Activated naive CD4-positive, alpha-beta T cell (primary cell): ENCODE data around the gene SRPRB.
"Not testable (repeated sequence)": the region's sequence is repeated elsewhere in the genome, so short reads cannot be mapped to it uniquely, and the experiment has no call there.

Experiments
- DNase-seq, 4 experiments: peaks; one replicate each; lab custom pipeline; 2025; lab: John Stamatoyannopoulos, UW

Gene SRPRB

DNA sequence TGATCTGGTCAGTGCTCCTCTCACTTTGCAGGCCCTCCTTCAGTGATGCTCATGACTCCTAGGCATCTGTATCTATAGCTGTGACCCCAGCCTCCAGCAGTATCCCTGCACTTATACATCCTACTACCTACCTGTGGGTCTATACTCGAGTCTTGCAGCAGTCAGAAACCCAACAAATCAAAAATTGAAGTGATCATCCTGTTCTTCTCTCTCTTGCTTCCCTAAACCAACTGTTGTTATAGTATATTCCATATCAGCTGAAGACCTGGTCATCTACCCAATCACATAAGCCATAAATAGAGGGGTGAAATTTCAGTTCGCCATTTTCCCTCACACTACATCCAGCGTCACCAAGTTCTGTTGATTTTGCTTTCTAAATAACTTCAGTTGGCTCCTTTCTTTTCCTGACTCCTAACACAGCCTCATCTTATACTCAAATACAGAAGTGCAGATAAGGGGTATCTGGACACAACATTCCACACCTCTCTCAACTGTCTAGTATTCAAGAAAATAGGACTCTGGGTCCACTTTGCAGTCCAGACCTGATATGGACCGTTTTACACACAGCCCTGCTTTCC is 25.9 kb upstream of the SRPRB start:
- no peak for DNase-seq

DNA sequence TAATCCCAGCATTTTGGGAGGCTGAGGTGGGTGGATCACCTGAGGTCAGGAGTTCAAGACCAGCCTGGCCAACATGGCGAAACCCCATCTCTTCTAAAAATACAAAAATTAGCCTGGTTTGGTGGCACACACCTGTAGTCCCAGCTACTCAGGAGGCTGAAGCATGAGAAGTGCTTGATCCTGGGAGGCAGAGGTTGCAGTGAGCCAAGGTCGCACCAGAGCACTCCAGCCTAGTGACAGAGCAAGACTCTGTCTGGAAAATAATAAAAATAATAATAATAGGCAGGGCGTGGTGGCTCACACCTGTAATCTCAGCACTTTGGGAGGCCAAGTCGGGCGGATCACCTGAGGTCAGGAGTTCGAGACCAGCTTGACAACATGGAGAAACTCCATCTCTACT is 24.9 kb upstream of the SRPRB start:
- not testable (repeated sequence) for DNase-seq

DNA sequence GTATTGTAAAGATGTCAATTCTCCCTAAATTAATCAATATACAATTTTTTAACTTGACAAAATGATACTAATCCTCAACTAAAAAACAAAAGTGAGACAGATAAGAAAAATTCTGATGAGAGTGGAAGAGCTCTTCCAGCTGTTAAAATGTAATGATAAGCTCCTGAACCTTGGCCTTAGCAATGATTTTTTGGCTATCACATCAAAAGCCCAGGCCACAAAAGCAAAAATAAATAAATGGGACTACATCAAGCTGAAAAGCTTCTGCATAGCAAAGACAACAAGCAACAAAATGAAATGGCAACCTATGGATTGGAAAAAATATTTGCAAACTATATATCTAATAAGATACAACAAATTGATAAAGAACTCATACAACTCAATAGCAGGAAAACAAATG is 24.0 kb upstream of the SRPRB start:
- no peak for DNase-seq

DNA sequence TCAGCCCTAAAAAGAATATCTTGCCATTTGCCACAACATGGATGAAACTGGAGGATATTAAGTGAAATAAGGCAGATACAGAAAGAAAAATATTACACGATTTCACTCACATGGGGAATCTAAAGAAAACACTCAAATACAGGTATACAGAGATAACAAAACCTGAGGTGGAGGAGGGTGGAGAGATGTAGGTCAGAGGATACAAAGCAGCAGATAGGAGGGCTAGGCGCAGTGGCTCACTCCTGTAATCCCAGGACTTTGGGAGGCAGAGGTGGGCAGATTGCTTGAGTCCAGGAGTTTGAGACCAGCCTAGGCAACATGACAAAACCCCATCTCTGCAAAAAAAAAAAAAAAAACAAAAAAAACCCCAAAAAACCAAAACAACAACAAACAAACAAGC is 23.2 kb upstream of the SRPRB start:
- no peak for DNase-seq

DNA sequence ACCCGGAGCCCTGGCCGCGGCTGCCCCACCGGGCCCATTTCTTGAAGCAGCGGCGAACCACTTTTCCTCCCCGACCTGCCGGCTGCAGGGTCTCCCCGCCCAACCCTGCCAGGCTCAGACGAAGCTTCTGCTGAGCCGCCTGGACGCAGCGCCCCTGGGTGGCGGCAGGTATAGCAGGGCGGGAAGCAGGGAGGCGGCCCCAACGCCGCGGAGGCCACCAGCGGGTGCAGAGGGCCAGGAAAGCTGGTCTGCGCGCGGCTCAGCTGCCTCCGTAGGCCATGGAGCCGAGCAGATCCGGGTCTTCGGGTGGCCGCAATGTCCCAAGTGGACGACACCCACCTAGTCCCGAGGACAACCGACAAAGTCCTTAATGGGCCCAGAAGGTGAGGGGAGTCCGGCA is 21.9 kb upstream of the SRPRB start:
- DNase-seq = no peak

DNA sequence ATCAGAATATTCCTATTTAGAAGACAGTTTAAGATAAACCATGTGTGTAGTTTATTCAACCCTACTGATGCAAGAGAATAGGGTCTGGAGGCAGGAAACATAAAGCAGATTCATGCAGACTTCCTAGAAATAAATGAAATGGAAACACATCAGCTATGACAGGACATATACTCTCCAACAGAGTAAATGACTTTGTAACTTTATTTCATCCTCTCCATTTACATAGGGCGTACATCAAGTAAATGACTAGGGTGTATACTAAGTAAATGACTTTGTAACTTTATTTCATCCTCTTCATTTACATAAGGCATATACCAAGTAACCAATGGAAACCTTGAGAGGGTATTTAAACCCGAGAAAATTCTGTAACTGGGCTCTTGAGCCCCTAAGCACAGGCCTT is 17.6 kb upstream of the SRPRB start:
- no peak for DNase-seq

DNA sequence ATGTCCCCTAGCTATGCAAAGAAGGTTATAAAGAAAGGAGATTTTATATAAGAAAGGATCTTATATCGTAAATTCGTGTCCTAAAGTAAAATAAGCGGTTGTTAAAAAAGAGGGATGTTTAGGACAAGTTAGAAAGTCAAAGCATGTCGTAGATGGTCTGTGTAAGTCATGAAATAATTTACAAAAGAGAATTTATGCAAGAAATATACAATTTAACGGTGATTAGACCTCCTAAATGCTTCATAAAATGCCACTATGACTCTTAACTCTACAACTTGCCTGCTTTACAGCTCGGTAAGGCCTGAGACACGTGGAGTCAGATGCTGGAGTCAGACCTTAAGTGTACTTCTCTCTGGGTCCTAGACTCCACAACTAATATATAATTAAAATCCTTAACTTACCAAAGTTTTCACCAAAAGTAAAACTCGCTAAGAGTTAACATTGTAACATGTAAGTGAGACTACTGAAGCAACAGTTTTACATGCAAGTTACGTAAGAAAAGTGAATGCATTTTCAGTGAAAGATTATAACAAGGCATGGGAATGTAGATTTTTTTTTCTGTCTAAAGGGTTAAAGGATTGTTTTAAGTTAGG is 13.3 kb upstream of the SRPRB start:
- DNase-seq = no peak

DNA sequence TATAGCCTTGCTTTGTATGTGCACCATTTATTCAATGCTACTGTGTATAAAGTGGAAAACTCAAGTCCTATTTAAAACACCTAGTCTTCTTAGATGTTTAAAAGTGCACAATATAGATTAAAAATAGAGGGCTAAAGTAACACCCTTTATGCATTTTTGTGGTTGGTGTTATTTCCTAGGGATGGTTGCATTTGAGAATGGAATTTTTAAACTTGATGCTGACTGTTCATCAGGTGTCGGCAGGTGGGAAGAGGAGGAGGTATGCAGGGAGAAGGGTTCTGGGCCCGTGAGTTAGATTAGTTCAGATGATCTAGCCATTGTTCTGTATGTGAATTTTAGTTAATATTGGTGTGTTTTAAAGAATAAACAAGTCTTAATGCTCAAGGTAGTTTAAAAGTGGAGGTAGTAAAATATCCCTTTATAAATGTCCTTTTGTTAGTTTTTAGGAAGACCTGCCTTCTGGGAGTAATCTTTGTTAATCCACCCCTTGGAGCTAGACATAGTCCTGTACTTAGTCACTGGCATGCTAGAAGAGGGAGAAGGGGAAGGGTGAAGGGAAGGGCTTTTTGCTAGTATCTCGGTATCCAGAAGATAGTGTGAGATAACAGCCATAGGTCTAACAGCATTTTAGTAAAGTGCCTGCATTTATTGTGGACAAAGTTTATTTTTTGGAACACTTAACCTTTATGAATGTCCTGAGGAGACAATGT is 8.1 kb upstream of the SRPRB start:
- no peak for DNase-seq

DNA sequence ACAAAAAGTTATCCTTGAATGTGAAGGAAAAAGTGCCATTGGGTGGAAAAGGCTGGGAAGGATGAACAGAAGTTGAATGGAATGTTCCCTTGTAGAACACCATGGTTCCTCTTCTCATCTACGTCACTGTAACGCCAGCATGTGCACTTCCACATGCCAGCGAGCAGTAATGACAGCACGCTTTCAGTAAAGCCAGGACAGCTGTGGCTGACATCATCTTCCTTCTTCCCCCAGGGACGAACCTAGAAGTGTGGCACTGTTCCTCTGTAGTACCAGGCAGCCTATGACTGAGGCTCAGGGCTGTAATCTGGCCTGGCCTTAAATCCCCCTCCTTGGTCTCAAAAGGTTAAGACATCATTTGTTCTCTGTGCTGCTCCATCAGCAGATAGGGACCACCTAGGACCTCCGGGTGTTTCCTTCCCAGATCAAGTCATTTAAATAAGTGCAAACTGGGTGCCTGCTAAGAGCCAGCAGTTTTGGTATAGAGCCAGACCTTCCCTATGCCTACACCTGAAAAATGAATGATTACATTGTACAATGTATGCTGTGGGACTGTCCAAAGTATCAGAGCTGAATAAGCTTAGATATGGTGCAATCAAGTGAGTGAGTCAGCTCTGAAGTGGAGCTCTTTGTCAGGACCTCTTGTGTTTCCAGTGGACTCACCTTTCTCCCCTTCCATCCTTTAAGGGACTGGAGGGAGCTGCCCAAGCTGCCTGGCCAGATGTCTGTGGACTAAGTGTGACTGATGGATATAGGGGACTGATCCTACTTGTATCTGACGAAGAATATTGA is 5.6 kb upstream of the SRPRB start:
- no peak for DNase-seq

DNA sequence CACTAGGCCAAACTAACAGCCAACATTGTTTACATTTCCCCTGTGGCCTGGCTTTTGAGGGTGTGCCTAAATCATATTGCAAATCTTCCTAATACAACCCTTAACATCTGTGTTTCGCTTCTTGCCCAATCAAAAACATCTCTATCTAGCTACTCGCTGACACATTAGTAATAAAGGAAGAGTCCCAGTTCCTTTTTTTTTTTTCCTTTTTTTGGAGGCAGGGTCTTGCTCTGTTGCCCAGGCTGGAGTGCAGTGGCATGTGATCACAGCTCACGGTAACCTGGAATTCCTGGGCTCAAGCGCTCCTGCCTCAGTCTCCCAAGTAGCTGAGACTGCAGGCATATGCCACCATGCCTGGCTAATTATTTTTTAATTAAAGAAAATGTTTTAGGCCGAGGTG is 2.1 kb upstream of the SRPRB start:
- no peak for DNase-seq

DNA sequence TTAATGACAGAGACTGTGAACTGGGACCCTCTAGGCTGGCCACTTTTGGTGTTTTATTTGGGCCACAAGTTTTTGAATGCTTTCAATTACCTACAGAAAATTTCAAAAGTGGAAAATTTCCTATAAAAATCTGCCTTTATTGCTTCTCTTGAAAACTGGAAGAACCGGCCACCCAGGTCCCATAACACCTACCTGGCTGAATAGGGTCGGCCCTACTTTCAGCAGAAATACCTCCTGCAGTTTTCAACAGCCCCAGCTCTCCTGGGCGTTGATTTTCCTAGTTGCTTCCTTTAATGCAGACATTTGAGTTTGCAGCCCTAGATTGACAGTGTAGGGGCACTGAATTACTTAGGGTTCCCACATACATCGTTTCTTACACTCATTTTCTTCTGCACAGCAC is 719 bp upstream of the SRPRB start:
- no peak for DNase-seq

DNA sequence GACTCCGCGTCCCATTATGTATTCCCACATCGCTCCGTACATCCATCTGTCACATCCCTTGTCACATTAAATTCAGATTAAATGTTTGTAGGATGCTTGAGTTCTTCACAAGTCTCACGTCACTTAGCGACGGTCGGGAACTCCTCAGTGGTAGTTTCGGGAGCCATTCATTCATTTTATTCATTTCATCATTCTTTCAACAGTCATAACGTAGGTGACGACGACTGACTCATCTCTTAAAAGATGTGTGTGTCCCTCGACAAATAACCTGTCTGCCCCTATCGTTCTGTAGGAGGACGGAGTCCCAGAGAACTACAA is 272 bp upstream of the SRPRB start:
- DNase-seq = no peak

DNA sequence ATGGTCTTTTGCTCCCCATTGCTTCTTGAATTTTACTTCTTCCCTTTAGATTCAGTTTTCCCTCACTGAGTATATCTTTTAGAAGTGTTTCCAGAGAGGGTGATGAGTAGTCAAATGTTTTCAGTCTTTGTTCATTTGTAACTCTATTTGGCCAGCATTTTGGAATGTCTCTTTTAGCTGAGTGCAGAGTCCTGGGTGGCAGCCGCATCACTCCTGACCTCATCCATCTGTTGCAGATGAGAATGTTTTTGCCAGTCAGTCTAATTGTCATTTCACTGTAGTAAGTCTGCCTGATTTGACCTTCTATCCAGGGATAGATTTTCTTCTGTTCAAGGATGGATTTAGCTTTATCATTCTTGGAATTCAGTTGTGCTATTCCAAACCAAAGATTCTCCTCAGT is 7.3 kb downstream of the SRPRB start:
- DNase-seq = no peak

DNA sequence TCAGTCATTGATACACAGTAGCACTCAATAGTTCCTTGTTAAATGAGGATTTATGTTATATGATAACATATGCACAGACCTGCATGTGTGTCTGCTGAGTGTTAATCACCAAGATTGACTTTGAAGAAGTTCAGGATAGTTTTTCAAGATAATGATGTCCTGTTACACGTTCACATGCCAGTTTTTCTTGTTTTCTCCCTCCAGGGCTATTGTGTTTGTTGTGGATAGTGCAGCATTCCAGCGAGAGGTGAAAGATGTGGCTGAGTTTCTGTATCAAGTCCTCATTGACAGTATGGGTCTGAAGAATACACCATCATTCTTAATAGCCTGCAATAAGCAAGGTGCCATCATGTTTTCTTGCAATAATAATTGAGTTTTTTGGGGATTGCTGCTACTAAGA is 9.8 kb downstream of the SRPRB start:
- DNase-seq = no peak

DNA sequence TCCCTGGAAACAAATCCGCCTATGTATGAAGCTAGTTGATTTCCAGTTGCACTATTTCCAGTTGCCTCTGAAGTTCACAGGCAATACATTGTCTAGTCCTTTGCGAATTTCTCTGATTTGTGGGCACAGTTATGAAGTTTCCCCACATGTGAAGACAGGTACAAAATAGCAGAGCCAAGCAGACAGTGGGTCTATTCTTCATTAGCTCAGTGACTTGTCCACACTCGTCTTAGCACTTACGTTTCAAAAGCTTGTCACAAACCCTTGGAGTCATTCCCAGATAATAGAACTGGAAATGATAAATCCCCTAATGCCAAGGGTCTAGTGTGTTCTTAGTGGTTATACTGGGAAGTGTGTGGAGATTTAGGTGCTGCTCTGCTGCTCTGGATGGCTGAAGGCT is 14.5 kb downstream of the SRPRB start:
- no peak for DNase-seq

DNA sequence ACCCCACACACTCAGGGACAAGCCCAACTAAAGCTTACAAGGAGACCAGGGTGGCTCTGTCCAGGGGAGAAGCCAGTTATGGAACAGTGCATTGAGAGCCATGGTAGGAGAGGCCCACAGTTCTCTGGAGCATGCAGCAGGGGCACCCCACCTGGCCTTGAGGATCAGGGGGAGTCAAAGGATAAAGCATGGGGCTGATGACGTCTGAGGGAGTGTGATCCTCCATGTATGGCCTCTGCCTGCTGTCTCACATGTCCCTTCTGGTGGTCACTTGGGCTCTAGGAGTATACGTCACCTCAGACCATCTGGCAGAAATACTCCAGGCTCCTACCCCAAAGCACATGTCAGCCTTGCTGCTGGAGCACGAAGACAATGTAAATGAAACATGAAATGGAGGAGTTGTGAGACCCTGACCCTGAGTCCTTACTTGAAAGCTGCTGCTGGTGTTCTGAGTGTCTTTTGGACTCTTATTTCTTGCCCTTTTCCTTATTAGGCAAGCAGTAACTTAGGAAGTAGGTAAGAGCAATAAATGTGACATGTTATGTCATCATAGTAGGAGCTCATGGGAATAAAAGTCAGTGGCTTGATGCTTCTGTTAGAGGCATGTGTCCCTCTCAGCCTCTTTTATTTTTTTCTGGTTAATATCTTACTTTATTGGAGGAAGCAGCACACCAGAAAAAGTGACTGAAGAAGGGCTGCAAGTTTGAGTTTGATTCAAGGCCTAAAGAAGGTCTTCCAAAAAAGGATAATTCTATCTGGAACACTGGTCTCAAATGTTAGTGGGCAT is 15.5 kb downstream of the SRPRB start:
- DNase-seq = no peak

DNA sequence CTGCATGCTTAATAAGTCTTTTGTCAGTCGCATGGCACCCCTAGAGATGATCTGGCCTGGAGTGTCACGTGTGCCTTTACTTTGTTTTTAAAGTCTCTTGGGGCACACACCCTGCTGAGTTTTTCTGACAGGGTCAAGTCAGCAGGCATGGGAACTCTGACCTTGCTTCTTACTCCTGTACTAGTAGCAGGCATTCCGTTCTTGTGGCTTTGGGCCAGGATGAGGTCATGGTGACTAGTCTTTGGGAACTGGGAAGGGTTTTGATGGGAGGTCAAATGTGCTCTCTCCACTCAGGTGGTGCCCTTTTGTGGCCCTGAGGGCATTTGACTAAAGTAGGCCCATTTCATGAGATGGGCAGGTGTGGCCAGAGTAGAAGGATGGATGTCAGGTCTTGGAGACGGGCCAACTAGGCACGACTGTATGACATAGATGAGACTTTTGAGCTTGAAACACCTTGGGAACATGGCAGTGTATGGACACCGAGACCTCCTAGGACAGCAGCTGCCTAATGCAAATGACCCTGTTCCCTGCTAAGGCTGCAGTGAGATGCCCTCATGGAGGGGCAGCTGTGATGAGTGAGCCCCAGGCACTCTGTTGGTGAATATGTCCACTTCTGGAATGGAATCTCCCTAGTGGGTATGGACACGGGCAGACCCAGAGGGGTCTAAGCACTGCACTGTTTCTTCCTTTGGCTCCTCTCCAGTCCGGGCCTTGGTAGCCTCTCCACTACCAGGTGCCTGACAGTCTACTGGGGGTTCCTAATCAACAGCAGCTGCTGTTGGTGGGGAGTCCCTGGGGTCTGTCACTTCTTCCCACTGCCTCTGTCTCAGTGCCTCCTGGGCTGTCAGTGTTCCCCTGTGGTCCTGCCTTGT is 16.4 kb downstream of the SRPRB start:
- DNase-seq = no peak

DNA sequence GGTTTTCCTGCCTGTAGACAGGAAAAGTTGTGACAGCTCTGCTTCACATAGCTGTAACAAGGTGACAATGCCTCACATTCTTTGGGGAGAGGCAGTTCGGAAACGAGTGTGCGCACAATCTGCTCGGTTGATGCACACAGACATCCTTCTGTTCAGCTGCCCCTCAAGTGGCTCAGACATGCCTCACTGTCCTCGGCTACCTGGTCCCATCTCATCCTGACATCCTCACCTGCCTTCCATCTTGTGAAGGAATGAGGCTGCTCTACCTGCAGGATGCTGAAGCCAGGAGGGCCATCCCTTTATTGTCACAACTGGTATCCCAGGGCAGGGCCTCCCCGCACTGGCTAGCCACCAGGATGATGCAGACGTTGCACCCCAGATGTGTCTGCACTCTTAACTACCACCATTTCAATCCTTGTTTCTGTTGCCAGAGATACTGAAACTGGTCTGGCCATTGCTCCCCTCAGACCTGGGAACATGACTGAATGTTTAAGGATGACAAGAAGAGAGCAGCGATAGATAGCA is 19.4 kb downstream of the SRPRB start:
- no peak for DNase-seq

DNA sequence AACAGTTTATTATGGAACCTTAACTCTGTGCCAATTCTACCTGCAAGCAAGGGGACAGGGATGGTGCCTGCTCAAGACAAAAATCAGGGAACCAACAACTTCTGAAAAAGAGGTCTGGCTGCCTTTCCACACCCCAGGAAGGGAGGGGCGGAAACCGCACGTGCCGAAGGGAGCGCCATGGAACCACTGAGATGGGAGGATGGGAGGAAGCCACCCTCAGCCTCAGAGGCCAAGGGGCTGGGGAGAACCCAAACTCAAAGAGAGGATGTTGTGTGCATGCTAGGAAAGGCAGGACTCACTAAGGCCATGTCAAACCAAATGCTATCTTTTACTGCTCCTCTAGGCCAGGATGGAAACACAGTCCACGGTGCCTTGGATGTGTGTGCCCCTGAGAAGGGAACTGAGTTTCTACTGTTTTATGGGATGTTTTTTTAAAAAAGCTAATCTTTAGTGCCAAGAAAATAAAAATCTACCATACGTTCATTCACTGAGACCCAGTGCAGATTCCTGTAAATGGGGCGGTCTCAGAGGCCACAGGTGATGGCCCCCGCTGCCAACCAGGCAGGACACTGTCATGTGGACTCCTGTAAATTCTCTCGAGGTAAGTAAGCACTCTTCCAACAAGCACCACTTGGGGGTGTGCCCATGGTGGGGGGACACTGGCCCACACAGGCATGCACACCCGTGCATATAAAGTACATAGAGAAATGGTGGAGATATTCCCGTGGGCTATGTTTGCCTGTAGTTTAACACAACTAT is 20.5 kb downstream of the SRPRB start:
- DNase-seq = no peak

DNA sequence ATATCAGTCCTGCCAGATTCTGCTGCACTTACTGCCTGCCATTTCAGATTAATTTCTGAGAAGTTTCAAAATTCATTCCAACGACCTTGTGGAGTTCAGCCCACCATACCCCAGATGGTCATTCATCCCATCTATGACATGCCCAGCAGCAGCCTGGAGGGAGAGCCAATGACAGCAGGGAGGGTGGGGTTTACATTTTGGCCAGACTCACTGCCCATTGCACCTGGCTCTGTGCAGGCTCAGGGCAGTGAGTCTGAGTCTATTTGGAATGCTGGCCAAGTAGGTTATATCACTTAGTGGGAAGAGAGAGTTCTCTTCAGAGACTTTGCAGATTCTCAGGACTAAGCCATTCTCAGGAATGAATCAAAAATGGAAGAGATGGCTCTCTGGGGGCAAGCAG is 21.5 kb downstream of the SRPRB start:
- no peak for DNase-seq
